A549 (cell line): Measurements from ENCODE around the gene UCMA. TPM values are rescaled to one million over a fixed set of nuclear protein-coding genes. Genes with fewer than 3 reads are reported as not detected.

ENCODE experiments used
- ATAC-seq, 2 experiments: fragments of 200-7000 bp in 1 of 2; fragments of >200 bp in 1 of 2; cut with Nextera tagmentation in 1 of 2; cut with Tn5 transposase in 1 of 2; 3 replicates each; pipeline versions ENCODE4 v1.8.0 to v1.9.1; 2018 to 2020; ENCODE audit warnings: mild to moderate bottlenecking in 1 of 2, moderate library complexity in 1 of 2
- CTCF ChIA-PET: fragments of 300-600 bp; sonication (Branson Sonifier 250); formaldehyde crosslinking; extraction: SDS; loops from one replicate; lab custom pipeline; 2021; ENCODE audit warnings: antibody characterized with exemption, inconsistent platforms; lab: Yijun Ruan, JAX
- POLR2A ChIA-PET: fragments of 350-600 bp; formaldehyde crosslinking; extraction: SDS; loops from one replicate; lab custom pipeline; 2021; ENCODE audit warnings: antibody characterized with exemption, inconsistent platforms; lab: Yijun Ruan, JAX
- DNase-seq, 2 experiments: peaks; one replicate each; pipeline versions ENCODE4 v3.0.0 to v3.0.0-alpha.2; 2011 to 2016; ENCODE audit warnings: low read depth in 1 of 2, low spot score in 1 of 2
- FAIRE-seq: peaks from 2 replicates; lab custom pipeline; 2011; peaks lifted over from hg19 to GRCh38; lab: Jason Lieb, UNC
- H3K27ac ChIP-seq, 2 experiments: fragments of >200 bp; sonication (Bioruptor Twin); formaldehyde crosslinking; 3 replicates each; pipeline ENCODE4 v1.5.1; 2016 to 2017
- H3K4me1 ChIP-seq: fragments of >200 bp; sonication (Bioruptor Twin); formaldehyde crosslinking; 3 replicates; pipeline ENCODE4 v1.6.1; 2016
- H3K4me2 ChIP-seq: fragments of >200 bp; sonication (Bioruptor Twin); formaldehyde crosslinking; 3 replicates; pipeline ENCODE4 v1.6.1; 2016
- H3K4me3 ChIP-seq: fragments of >200 bp; sonication (Bioruptor Twin); formaldehyde crosslinking; 3 replicates; pipeline ENCODE4 v1.5.1; 2016
- H3K9me3 ChIP-seq: fragments of >200 bp; sonication (Bioruptor Twin); formaldehyde crosslinking; 3 replicates; pipeline ENCODE4 v1.6.1; 2016
- BHLHE40 ChIP-seq: IDR thresholded peaks from 2 replicates; pipeline ENCODE4 v1.6.1; 2012; ENCODE audit warnings: low read depth, low read length, inconsistent platforms
- CBX2 ChIP-seq: fragments of 200-600 bp; sonication (generic); IDR thresholded peaks from 2 replicates; pipeline ENCODE4 v1.6.1; 2016; ENCODE audit warnings: low read depth, mild to moderate bottlenecking, borderline replicate concordance
- CHD2 ChIP-seq: fragments of 150-350 bp; IDR thresholded peaks from 2 replicates; pipeline ENCODE4 v1.6.1; 2014; ENCODE audit warnings: low read length; ENCODE audit not compliant: partially characterized antibody
- EHF ChIP-seq: fragments of 250-450 bp; sonication (Bioruptor Pico); IDR thresholded peaks from 2 replicates; pipeline ENCODE4 v1.5.0; 2020; ENCODE audit warnings: mild to moderate bottlenecking
- ESRRA ChIP-seq: fragments of 150-350 bp; IDR thresholded peaks from 2 replicates; pipeline ENCODE4 v1.6.1; 2014; ENCODE audit warnings: mild to moderate bottlenecking, low read length, borderline replicate concordance
- FOSB ChIP-seq: fragments of 250-450 bp; sonication (Bioruptor Pico); IDR thresholded peaks from 2 replicates; pipeline ENCODE4 v1.5.0; 2020; ENCODE audit warnings: mild to moderate bottlenecking, moderate library complexity
- FOXS1 ChIP-seq: fragments of 250-450 bp; sonication (Bioruptor Pico); IDR thresholded peaks from 2 replicates; pipeline ENCODE4 v1.5.0; 2020; ENCODE audit warnings: mild to moderate bottlenecking, moderate library complexity
- GATA3 ChIP-seq: IDR thresholded peaks from 2 replicates; pipeline ENCODE4 v1.6.1; 2012; ENCODE audit warnings: borderline replicate concordance
- HEYL ChIP-seq: fragments of 250-450 bp; sonication (Bioruptor Pico); IDR thresholded peaks from 2 replicates; pipeline ENCODE4 v1.8.0; 2021; ENCODE audit warnings: mild to moderate bottlenecking, moderate library complexity
- JUN ChIP-seq, 2 experiments: fragments of >200 bp; sonication (Bioruptor Twin); formaldehyde crosslinking; IDR thresholded peaks; 2 replicates in 1 of 2; 3 replicates in 1 of 2; pipeline ENCODE4 v1.6.1; 2016 to 2017
- JUNB ChIP-seq: fragments of >200 bp; sonication (Bioruptor Twin); formaldehyde crosslinking; IDR thresholded peaks from 2 replicates; pipeline ENCODE4 v1.6.1; 2016
- MYC ChIP-seq: IDR thresholded peaks from 2 replicates; pipeline ENCODE4 v1.6.1; 2012; ENCODE audit warnings: mild to moderate bottlenecking, inconsistent platforms, low read length, improper control_type of control experiment, borderline replicate concordance
- NPAS2 ChIP-seq: fragments of 250-450 bp; sonication (Bioruptor Pico); IDR thresholded peaks from 2 replicates; pipeline ENCODE4 v1.8.0; 2022; ENCODE audit warnings: mild to moderate bottlenecking, moderate library complexity, borderline replicate concordance
- POLR2A ChIP-seq: IDR thresholded peaks from 2 replicates; pipeline ENCODE4 v1.6.1; 2012; ENCODE audit warnings: mild to moderate bottlenecking, low read length
- RAD21 ChIP-seq, 2 experiments: fragments of >200 bp in 1 of 2; sonication (Bioruptor Twin) in 1 of 2; formaldehyde crosslinking in 1 of 2; IDR thresholded peaks in 1 of 2; conservative IDR thresholded peaks in 1 of 2; 2 replicates in 1 of 2; 3 replicates in 1 of 2; pipeline ENCODE4 v1.6.1; 2012 to 2018; ENCODE audit warnings: inconsistent platforms in 1 of 2
- RCOR1 ChIP-seq: fragments of 150-350 bp; IDR thresholded peaks from 2 replicates; pipeline ENCODE4 v1.6.1; 2014; ENCODE audit warnings: antibody characterized with exemption, low read length, low read depth
- RNF2 ChIP-seq: fragments of 200-600 bp; sonication (generic); IDR thresholded peaks from 2 replicates; pipeline ENCODE4 v1.6.1; 2016; ENCODE audit warnings: low read depth, mild to moderate bottlenecking, antibody characterized with exemption, moderate library complexity, borderline replicate concordance
- SREBF2 ChIP-seq: fragments of 450-650 bp; IDR thresholded peaks from 2 replicates; pipeline ENCODE4 v1.6.1; 2014; ENCODE audit warnings: mild to moderate bottlenecking, moderate library complexity
- ZFP36 ChIP-seq: fragments of 450-650 bp; IDR thresholded peaks from 2 replicates; pipeline ENCODE4 v1.6.1; 2014; ENCODE audit warnings: borderline replicate concordance; ENCODE audit not compliant: partially characterized antibody
- WGBS: methylation state at CpG from one replicate; pipeline ENCODE4 v1.1.6; 2017; ENCODE audit errors: missing lambda C conversion rate; 5-methylcytosine and 5-hydroxymethylcytosine counted together
- polyA plus RNA-seq, 4 experiments: library from polyadenylated mRNA; depleted of rRNA in 3 of 4; stranded (reverse); fragments of >200 nt; fragmentation: RNase III in 1 of 4; extraction: RNeasy Plus Mini Kit Qiagen cat#74134 plus additional on column Dnase treatment in 1 of 4; gene quantifications; 2 replicates in 3 of 4; 3 replicates in 1 of 4; pipeline ENCODE4 v1.2.3, GENCODE V29; 2011 to 2017
- TF ChIP-seq, protein P1 (sequence below): fragments of >200 bp; sonication (Bioruptor Twin); formaldehyde crosslinking; IDR thresholded peaks from 3 replicates; pipeline ENCODE4 v1.5.1; 2016
- TF ChIP-seq, protein P2 (sequence below): fragments of 450-650 bp; IDR thresholded peaks from 2 replicates; pipeline ENCODE4 v1.6.1; 2014; ENCODE audit warnings: antibody characterized with exemption
- TF ChIP-seq, protein P3 (sequence below): fragments of >200 bp; sonication (Bioruptor Twin); formaldehyde crosslinking; IDR thresholded peaks from 3 replicates; pipeline ENCODE4 v1.6.1; 2016
- TF ChIP-seq, protein P4 (sequence below): IDR thresholded peaks from 2 replicates; pipeline ENCODE4 v1.6.1; 2012; ENCODE audit warnings: low read depth, borderline replicate concordance
- TF ChIP-seq, protein P5 (sequence below): fragments of 250-450 bp; sonication (Bioruptor Pico); IDR thresholded peaks from 2 replicates; pipeline ENCODE4 v1.5.0; 2020; ENCODE audit warnings: low read depth, mild to moderate bottlenecking, moderate library complexity

UCMA gene
- polyA plus RNA-seq, 2 of the 4 experiments (the other 2 are of a cell fraction): not detected

DNA sequence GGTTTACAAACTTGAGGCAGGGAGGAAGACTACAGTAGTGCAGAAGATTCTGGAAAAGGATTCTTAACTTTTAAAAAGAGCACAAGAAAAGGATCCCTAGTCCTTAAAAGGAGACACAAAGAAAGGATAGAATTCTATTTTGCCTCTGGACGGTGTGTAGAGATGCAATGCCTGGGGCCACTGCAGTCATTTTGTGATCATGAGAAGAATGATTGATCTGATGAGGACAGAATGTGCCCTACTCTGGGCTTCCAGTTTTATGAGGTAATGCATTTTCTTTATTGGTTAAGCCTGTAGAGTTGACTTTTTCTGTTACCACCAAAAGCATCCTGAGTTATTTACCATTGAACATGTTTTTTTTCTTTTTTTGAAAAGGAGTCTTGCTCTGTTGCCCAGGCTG, 28.3 kb upstream of the UCMA start:
- WGBS: 60% methylated on average over 1 of the region's 1 CpG
- POLR2A ChIA-PET: interaction anchor here (0.6 kb wide), 1 partner anchor 75 kb away, joined by 3 read pairs; no protein-coding TSS in a partner anchor

DNA sequence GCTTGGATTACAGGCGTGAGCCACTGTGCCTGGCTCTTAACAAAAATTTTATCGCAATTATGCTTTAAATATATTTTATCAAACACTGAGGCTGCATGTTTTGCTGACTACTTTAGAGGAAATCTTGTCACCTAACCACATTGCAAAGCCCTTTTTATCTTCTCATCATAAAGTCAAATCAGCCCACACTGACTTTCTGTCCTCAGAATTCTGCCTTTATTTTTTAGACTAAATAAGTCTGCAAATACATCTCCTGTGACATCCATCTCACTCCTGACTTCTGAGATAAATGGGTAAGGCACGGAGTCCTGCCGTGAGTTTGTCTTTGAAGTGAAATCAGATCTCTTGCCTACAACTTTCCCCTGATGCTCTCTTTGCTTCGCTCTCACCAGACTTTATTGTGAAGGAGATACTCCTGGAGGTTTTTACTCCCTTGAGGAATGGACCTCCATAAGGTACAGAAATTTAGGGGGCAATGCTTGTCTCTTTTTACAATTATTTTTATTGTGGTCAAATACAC, 23.5 kb upstream of the UCMA start:
- ATAC-seq (no peak), FAIRE-seq (no peak), DNase-seq (no peak)
- TF ChIP-seq CHD2 (no peak), GATA3 (no peak), SREBF2 (no peak), JUN (IDR thresholded peaks at IDR 0.05) (no peak), RNF2 (no peak), POLR2A (no peak), BHLHE40 (no peak), RAD21 (conservative IDR thresholded peaks at IDR 0.05 in 1 of 2, IDR thresholded peaks at IDR 0.05 in 1 of 2) (no peak), RCOR1 (no peak)
- TF ChIP-seq, protein P1, sequence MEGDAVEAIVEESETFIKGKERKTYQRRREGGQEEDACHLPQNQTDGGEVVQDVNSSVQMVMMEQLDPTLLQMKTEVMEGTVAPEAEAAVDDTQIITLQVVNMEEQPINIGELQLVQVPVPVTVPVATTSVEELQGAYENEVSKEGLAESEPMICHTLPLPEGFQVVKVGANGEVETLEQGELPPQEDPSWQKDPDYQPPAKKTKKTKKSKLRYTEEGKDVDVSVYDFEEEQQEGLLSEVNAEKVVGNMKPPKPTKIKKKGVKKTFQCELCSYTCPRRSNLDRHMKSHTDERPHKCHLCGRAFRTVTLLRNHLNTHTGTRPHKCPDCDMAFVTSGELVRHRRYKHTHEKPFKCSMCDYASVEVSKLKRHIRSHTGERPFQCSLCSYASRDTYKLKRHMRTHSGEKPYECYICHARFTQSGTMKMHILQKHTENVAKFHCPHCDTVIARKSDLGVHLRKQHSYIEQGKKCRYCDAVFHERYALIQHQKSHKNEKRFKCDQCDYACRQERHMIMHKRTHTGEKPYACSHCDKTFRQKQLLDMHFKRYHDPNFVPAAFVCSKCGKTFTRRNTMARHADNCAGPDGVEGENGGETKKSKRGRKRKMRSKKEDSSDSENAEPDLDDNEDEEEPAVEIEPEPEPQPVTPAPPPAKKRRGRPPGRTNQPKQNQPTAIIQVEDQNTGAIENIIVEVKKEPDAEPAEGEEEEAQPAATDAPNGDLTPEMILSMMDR: no peak
- H3K4me2 ChIP-seq: no peak overlapping the region
- H3K4me3 ChIP-seq: no peak overlapping the region
- H3K4me1 ChIP-seq: no peaks in the 10 kb centered on the region
- H3K27ac ChIP-seq: no peak overlapping the region
- no peaks in the 10 kb centered on the region for H3K9me3 ChIP-seq
- 84% methylated on average over 5 of the region's 5 CpGs for WGBS
- CTCF ChIA-PET: no interaction called here
- POLR2A ChIA-PET: no interaction called here

More for the DNA sequence above, 28.3 kb upstream of the UCMA start:
- ATAC-seq (no peak), DNase-seq (no peak), FAIRE-seq (no peak)
- CTCF ChIA-PET: interaction anchor here (0.6 kb wide), 1 partner anchor 130 kb away, joined by 3 read pairs; no protein-coding TSS in a partner anchor
- TF ChIP-seq RAD21 (conservative IDR thresholded peaks at IDR 0.05 in 1 of 2, IDR thresholded peaks at IDR 0.05 in 1 of 2) (no peak), ZFP36 (no peak), ESRRA (no peak), FOSB (CRISPR knock-in tag) (no peak), CBX2 (no peak), POLR2A (no peak), MYC (no peak), FOXS1 (CRISPR knock-in tag) (no peak), HEYL (no peak), GATA3 (no peak)
- TF ChIP-seq, protein P2, sequence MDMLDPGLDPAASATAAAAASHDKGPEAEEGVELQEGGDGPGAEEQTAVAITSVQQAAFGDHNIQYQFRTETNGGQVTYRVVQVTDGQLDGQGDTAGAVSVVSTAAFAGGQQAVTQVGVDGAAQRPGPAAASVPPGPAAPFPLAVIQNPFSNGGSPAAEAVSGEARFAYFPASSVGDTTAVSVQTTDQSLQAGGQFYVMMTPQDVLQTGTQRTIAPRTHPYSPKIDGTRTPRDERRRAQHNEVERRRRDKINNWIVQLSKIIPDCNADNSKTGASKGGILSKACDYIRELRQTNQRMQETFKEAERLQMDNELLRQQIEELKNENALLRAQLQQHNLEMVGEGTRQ: no peak
- Histone ChIP-seq H3K4me2 (no peak overlapping the region), H3K9me3 (no peaks in the 10 kb centered on the region), H3K4me1 (no peaks in the 10 kb centered on the region), H3K4me3 (no peak overlapping the region), H3K27ac (no peak overlapping the region)

DNA sequence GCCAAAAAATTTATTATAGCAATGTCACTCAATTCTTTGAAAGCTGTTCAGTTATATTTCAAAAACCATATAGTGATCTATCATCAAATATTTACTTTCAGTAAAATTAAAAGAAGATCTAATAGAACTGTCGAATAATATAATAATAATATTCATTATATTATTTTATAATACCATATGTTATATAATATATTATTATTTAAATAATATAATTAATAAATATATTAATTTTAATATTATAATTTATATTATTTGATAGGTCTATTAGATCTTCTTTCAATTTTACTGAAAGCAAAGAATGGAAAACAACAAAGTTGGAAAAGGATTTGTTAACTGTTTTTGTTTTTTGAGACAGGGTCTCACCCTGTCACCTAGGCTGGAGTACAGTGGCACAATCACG, 22.5 kb upstream of the UCMA start:
- 50% methylated on average over 2 of the region's 2 CpGs for WGBS
- TF ChIP-seq MYC (no peak), EHF (CRISPR knock-in tag) (no peak), NPAS2 (CRISPR knock-in tag) (no peak), JUNB (no peak), FOXS1 (CRISPR knock-in tag) (no peak), CHD2 (no peak), BHLHE40 (no peak)
- TF ChIP-seq, protein P3, sequence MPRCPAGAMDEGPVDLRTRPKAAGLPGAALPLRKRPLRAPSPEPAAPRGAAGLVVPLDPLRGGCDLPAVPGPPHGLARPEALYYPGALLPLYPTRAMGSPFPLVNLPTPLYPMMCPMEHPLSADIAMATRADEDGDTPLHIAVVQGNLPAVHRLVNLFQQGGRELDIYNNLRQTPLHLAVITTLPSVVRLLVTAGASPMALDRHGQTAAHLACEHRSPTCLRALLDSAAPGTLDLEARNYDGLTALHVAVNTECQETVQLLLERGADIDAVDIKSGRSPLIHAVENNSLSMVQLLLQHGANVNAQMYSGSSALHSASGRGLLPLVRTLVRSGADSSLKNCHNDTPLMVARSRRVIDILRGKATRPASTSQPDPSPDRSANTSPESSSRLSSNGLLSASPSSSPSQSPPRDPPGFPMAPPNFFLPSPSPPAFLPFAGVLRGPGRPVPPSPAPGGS: no peak
- TF ChIP-seq, protein P4, sequence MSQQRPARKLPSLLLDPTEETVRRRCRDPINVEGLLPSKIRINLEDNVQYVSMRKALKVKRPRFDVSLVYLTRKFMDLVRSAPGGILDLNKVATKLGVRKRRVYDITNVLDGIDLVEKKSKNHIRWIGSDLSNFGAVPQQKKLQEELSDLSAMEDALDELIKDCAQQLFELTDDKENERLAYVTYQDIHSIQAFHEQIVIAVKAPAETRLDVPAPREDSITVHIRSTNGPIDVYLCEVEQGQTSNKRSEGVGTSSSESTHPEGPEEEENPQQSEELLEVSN: no peak
- TF ChIP-seq, protein P5, sequence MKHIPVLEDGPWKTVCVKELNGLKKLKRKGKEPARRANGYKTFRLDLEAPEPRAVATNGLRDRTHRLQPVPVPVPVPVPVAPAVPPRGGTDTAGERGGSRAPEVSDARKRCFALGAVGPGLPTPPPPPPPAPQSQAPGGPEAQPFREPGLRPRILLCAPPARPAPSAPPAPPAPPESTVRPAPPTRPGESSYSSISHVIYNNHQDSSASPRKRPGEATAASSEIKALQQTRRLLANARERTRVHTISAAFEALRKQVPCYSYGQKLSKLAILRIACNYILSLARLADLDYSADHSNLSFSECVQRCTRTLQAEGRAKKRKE (CRISPR knock-in tag): no peak

More for the DNA sequence above, 22.5 kb upstream of the UCMA start:
- Histone ChIP-seq H3K4me3 (no peak overlapping the region), H3K27ac (no peak overlapping the region), H3K4me1 (no peaks in the 10 kb centered on the region), H3K4me2 (no peak overlapping the region), H3K9me3 (no peaks in the 10 kb centered on the region)
- CTCF ChIA-PET: interaction anchor here (1.1 kb wide), 1 partner anchor 35 kb away, joined by 3 read pairs; no protein-coding TSS in a partner anchor
- no peak for FAIRE-seq
- no peak for ATAC-seq
- no peak for DNase-seq
- POLR2A ChIA-PET: interaction anchor here (0.5 kb wide), 2 partner anchors 19 to 80 kb away, joined by 3 to 4 read pairs; no protein-coding TSS in a partner anchor
